HG02798 (cell line): ENCODE results near the gene ZNF181.
A peak's percentile ranks its signal among the peaks of the same experiment; 100 is the strongest.
"Not testable (repeated sequence)": the region's sequence is repeated elsewhere in the genome, so short reads cannot be mapped to it uniquely, and the experiment has no call there.

Experiments used
- ATAC-seq: cut with Tn5 transposase; IDR thresholded peaks from one replicate; pipeline ENCODE4 v1.9.1; 2021; ENCODE audit warnings: mild to moderate bottlenecking; ENCODE audit not compliant: unreplicated experiment, poor library complexity

ZNF181 gene

GRCh38 chr19:34733746-34734536 is at the start of gene ZNF181:
Gene ZNF181, plus strand, starts transcription at chr19:34734243. Its CDS starts 795 bp downstream, at chr19:34735038.
- ATAC-seq: peak; percentile 87

GRCh38 chr19:34685266-34685665 is 48.8 kb upstream of the ZNF181 start:
- ATAC-seq: not testable (repeated sequence)

- no peak for ATAC-seq
These were observed 47.6 kb upstream of the ZNF181 start for GRCh38 chr19:34686455-34686854.

DNA sequence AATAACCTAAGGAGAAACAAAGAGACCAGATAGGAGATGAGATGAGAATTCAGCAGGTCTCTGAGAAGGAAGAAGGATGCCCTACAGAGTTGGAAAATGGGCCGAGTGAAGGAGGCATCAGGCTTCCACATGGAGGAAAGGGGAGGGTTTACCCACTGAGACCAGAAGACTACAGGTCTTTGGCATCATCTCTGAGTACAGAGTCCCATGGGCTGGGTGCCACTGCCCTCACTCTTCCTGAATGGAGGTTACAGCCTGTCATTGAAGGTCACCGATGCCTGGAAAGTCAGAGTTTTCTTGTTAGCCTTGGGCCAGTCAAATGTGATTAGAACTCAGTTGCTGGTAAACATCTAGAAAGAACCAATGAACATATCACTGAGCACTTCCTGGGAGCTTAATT is 46.7 kb upstream of the ZNF181 start:
- no peak for ATAC-seq

DNA sequence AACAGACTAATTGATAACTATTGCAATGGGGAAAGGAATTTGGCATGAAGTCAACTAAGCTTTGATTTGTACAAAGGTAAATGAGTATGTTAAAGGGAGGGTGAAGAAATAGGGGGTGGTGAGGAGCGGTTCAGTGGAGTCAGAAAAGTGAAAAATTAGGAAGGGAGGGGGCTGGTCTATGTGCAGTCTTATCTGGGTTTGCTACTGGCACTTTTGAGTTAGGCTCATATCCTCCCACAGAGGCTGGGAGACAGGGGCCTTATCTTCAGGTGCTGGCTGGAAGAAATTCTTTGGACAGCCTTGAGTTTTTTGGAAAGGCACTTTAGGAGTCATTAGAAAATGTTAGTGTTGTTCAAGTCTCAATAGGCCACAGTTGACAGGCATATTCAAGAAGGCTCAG is 45.5 kb upstream of the ZNF181 start:
- no peak for ATAC-seq

GRCh38 chr19:34690372-34690771 is 43.7 kb upstream of the ZNF181 start:
- ATAC-seq: no peak

GRCh38 chr19:34692549-34692948 is 41.5 kb upstream of the ZNF181 start:
- ATAC-seq: no peak

DNA sequence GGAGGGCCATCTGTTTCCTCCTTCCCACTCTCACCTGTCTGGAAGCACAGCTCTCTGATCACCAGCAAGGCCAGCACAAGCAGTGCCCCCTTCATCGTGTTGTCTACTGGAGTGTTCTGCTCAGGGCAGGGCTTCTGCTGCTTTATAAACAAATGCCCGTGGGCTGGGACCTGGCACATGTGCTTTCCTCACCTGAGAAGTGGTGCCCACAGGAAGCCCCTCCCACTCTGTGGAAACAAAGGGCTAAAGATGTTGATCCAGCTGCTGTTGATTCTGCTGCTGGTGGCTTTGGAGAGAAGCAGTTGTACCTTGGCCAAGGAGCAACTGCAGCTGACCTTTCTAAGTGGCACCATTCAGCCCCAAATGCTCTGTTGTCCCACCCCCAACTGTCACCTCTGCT is 26.4 kb upstream of the ZNF181 start:
- no peak for ATAC-seq

GRCh38 chr19:34711890-34712289 is 22.2 kb upstream of the ZNF181 start:
- ATAC-seq: no peak

- no peak for ATAC-seq
These were observed 21.4 kb upstream of the ZNF181 start for GRCh38 chr19:34712395-34713261.

DNA sequence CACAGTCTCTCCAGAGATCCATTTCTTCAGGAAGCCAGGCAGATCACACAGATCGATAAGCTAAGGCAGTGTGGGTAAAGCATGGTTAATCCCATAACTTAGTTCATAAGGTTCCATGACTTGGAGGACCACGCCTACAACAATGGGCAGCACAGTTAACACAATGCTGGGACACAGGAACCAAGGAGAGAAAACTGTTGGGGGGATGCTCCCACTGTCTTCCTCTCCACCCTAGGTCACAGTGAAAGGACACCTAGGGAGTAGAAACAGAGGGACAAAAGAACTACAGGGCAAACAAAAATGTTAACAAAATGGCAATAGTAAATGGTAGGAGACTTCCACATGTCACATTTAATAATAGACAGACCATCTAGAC is 20.8 kb upstream of the ZNF181 start:
- no peak for ATAC-seq

DNA sequence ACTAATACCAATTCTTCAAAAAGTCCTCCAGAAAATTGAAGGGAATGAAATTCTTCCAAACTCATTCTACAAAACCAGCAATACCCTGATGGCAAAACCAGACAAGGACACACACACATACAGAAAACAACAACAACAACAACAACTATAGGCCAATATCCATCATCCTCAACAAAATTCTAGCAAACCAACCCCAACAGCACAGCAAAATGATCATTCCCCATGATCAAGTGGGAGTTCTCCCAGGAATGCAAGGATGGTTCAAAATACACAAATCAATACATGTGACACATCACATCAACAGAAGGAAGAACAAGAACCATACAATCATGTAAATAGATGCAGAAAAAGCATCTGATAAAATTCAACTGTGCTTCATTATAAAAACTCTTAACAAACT is 18.7 kb upstream of the ZNF181 start:
- no peak for ATAC-seq

DNA sequence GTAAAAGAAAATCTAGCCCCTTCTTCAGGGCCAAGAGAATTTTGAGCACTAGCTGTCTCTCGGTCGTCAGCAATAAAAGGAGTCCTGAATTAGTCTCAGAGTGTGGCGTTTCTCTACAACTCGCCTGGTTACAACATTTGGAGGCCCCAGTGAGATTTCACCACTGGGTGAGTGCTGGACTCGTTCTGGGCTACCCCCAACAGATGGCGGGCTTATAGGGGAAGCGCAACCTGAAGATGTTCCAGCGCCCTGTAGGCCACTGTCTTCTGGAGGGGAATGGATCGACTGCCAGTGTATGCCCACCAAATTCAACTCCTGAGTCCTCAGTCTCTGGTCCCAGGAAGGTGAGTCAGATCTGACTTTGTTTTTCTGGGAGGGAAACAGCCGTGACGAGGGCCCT is 11.7 kb upstream of the ZNF181 start:
- no peak for ATAC-seq

GRCh38 chr19:34725400-34725799 is 8.6 kb upstream of the ZNF181 start:
- no peak for ATAC-seq

DNA sequence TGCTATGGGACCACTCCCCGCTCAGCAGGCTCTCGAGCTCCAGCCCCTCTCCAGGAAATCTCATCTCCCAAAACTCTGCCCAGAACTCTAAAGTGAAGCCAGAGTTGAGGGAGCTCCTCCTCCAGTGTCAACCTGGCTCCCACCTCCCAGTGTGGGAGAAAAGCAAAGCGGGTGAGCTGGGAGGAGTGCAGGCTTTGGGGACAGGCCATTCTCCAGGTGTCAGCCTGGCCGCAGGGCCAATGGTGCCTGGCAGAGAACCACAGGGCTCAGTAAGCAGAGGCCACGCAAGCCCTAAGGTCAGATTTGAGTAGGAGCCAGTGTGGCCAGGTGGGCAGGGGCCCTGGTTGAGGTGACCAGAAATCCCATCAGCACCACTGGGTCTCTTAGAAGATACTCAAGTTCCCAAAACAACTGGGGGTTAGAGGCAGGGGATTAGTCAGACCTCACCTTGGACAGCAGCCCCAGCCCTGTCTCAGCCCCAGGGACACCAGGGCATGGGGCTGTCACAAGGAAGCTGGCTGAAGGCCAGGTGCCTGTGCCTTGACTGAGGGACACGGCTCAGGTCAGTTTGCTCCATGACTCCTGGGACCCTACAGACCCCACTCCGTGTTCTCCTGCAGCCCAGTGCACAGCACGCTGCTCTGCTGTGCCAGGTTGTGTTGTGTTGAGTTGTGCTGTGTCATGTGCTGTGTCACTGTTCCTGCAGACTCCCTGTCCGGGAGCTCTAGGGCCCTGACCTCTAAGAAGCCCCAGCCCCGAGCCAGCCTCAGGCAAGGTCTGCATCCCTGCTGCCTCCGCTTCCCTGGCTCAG is 2.8 kb upstream of the ZNF181 start:
- ATAC-seq: no peak

- no peak for ATAC-seq
These were observed 2.1 kb upstream of the ZNF181 start for GRCh38 chr19:34731964-34732363.

GRCh38 chr19:34732612-34733211 is 1.3 kb upstream of the ZNF181 start:
- no peak for ATAC-seq

- ATAC-seq: peak; percentile 6
These were observed 737 bp upstream of the ZNF181 start for GRCh38 chr19:34733266-34733745.

DNA sequence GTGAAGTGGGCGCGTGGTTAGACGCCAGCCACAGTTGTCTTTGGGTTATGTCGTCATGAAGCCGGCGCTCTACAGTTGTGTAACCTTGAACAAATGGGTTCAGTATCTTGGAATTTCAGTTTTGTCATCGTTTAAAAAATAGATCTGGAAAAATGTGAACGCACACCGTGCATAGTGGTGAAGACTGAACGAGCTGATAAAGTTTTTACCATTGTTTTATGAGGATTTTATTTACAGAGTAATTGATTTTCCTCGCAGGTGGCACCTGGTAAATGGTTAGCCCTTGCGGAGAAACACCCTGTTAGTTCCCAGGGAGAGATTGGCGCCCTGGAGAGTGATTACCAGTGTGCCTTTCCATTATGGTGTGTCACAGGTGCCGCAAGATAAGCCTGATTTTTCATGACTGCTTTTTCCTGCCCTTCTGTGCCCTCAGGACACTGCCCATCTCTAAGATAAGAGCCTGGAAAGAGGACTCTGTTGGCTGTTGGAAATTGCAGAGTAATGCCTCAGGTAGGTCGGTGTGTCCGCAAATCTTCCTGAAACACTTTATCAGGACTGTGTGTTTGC is 577 bp downstream of the ZNF181 start:
- ATAC-seq: no peak
